K562 (cell line): Measurements from ENCODE around the gene MOSPD3. TPM values are rescaled to one million over a fixed set of nuclear protein-coding genes. Genes with fewer than 3 reads are reported as not detected.
A peak's percentile ranks its signal among the peaks of the same experiment; 100 is the strongest.

ENCODE experiments used
- CREB1 ChIP-seq, 2 experiments: sonication (generic) in 1 of 2; formaldehyde crosslinking in 1 of 2; IDR thresholded peaks; 2 replicates each; pipeline versions ENCODE4 v1.6.1 to v1.8.0; 2012 to 2022; ENCODE audit warnings: inconsistent platforms in 1 of 2, mild to moderate bottlenecking in 1 of 2, missing genetic modification reagents in 1 of 2, moderate library complexity in 1 of 2
- ETV5 ChIP-seq: sonication (generic); formaldehyde crosslinking; IDR thresholded peaks from 2 replicates; pipeline ENCODE4 v1.4.0; 2020; ENCODE audit warnings: low read depth, mild to moderate bottlenecking, missing genetic modification reagents
- POLR2A ChIP-seq: fragments of 450-650 bp; conservative IDR thresholded peaks from 2 replicates; pipeline ENCODE4 v1.6.1; 2016
- TBP ChIP-seq: optimal IDR thresholded peaks from 2 replicates; pipeline ENCODE3; 2011; ENCODE audit warnings: low read depth, low read length, improper control_type of control experiment
- ZFP91 ChIP-seq: sonication (generic); formaldehyde crosslinking; IDR thresholded peaks from 2 replicates; pipeline ENCODE4 v1.8.0; 2022; ENCODE audit warnings: mild to moderate bottlenecking, missing genetic modification reagents
- polyA plus RNA-seq, 8 experiments: library from polyadenylated mRNA; depleted of rRNA in 4 of 8; stranded (reverse) in 5 of 8; unstranded in 3 of 8; fragments of >200 nt; fragmentation: Nextera tagmentation in 2 of 8; fragmentation: Illumina TruSeq in 1 of 8; extraction: Ambion mirVana in 2 of 8; extraction: Trizol in 1 of 8; gene quantifications; 2 replicates each; pipeline versions ENCODE4 v1.2.1 to v1.2.3, GENCODE V29; 2011 to 2014; ENCODE audit warnings: inconsistent platforms in 1 of 8, missing spikeins in 1 of 8
- total RNA-seq, 7 experiments: library from RNA; depleted of rRNA in 6 of 7; stranded (reverse); fragments of >200 nt in 6 of 7; fragmentation: Illumina TruSeq in 2 of 7; extraction: Trizol in 2 of 7; gene quantifications; 2 replicates each; pipeline versions ENCODE4 v1.2.1 to v1.2.3, GENCODE V29; 2011 to 2021; ENCODE audit warnings: low replicate concordance in 1 of 7
- TF ChIP-seq, protein P1 (sequence below): sonication (generic); formaldehyde crosslinking; IDR thresholded peaks from 2 replicates; pipeline ENCODE4 v1.4.0; 2020; ENCODE audit warnings: mild to moderate bottlenecking, missing genetic modification reagents

MOSPD3 gene
- total and polyA plus RNA-seq, 9 of the 15 experiments (the other 6 are each of a cell fraction or from before 2014, with no cell fraction given), result 1.4 to 32.1 (median 7.3) TPM

DNA sequence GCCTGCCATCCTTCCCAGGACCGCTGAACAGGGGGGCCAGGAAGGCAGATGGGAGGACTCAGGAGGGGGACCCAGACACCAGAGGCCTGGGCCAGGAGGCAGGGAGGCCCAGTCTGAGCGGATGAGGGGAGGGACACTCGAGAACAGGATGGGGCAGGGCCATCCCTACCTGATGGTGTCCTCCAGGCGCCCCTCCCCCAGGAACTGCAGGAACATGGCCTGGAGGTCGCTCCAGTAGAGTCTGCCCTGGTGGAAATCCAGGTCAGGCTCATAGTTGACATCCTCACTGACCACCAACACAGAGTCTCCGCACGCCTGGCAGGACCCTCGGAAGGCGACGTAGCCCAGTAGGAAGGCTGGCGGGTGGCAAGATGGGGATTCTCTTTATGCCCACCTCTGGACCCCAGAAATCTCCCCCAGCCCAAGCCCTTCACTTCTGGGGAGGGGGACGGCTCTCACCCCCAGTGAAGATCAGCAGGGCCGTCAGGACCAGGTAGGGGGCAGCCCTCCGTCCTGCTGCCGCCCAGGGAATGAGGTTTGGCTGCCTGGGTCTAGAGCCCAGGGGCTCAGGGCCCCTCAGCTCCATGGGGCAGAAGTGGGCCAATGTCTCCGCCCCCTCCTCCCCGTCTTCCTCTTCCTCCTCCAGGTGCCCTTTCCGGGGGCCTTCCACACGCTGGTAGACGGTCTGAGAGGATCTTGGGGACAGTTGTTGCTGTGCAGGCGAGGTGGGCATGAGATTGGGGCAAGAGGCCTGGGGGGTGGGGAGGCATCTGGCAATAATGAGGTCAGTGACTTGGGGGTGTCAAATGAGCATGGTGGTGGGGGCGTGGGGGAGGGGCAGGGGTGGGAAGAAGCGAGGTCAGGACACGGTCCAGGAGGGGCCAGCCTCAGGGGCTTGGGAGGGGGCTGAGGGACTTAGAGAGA lies 28.4 kb downstream of the MOSPD3 start (continued):
- TF ChIP-seq CREB1 (IDR thresholded peaks at IDR 0.05) (no peak), CREB1 (CRISPR knock-in tag; IDR thresholded peaks at IDR 0.05) (peak; percentile 15; the same call in 1 of the 2 replicates), TBP (peak; percentile 26), ZFP91 (CRISPR knock-in tag) (0 out of 2 replicates have a peak, but pooled peaks have one; percentile 58), ETV5 (CRISPR knock-in tag) (peak; percentile 65; the same call in 1 of the 2 replicates), POLR2A (peak; percentile 59)
- TF ChIP-seq, protein P1, sequence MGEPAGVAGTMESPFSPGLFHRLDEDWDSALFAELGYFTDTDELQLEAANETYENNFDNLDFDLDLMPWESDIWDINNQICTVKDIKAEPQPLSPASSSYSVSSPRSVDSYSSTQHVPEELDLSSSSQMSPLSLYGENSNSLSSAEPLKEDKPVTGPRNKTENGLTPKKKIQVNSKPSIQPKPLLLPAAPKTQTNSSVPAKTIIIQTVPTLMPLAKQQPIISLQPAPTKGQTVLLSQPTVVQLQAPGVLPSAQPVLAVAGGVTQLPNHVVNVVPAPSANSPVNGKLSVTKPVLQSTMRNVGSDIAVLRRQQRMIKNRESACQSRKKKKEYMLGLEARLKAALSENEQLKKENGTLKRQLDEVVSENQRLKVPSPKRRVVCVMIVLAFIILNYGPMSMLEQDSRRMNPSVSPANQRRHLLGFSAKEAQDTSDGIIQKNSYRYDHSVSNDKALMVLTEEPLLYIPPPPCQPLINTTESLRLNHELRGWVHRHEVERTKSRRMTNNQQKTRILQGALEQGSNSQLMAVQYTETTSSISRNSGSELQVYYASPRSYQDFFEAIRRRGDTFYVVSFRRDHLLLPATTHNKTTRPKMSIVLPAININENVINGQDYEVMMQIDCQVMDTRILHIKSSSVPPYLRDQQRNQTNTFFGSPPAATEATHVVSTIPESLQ, result no peak; the same call in 1 of the 2 replicates
